CD4-positive, alpha-beta T cell treated with Interleukin-4 for 4 hours (primary cell): ENCODE results near the gene CNBP.
"Not testable (repeated sequence)": the region's sequence is repeated elsewhere in the genome, so short reads cannot be mapped to it uniquely, and the experiment has no call there.

ENCODE experiments used
- DNase-seq: peaks from one replicate; pipeline ENCODE4 v3.0.0-alpha.2; 2020

The CNBP gene

GRCh38 chr3:129183569-129184395, at the start of gene CNBP:
Gene CNBP (minus strand): TSS chr3:129183896. CDS start chr3:129171757, 12,139 bp downstream.
- peak; percentile 90 for DNase-seq

- DNase-seq = no peak
These were observed 47.8 kb upstream of the CNBP start for GRCh38 chr3:129231331-129232119.

GRCh38 chr3:129230311-129231019, 46.8 kb upstream of the CNBP start:
- DNase-seq = peak; percentile 53

- no peak for DNase-seq
These were observed 45.3 kb upstream of the CNBP start for GRCh38 chr3:129228891-129229585.

GRCh38 chr3:129226374-129226773, 42.7 kb upstream of the CNBP start:
- DNase-seq = peak; percentile 27

- DNase-seq = no peak
These were observed 41.3 kb upstream of the CNBP start for GRCh38 chr3:129224984-129225393.

- DNase-seq = not testable (repeated sequence)
These were observed 40.7 kb upstream of the CNBP start for GRCh38 chr3:129224387-129224786.

GRCh38 chr3:129218742-129219141, 35.0 kb upstream of the CNBP start:
- DNase-seq = no peak

GRCh38 chr3:129213238-129213637, 29.5 kb upstream of the CNBP start:
- no peak for DNase-seq

- no peak for DNase-seq
These were observed 28.1 kb upstream of the CNBP start for GRCh38 chr3:129211772-129212171.

GRCh38 chr3:129211345-129211744, 27.6 kb upstream of the CNBP start:
- DNase-seq = no peak

- no peak for DNase-seq
These were observed 23.8 kb upstream of the CNBP start for GRCh38 chr3:129207479-129207878.

- DNase-seq = no peak
These were observed 21.6 kb upstream of the CNBP start for GRCh38 chr3:129205109-129205832.

GRCh38 chr3:129204473-129204872, 20.8 kb upstream of the CNBP start:
- DNase-seq = no peak

GRCh38 chr3:129199366-129199765, 15.7 kb upstream of the CNBP start:
- no peak for DNase-seq

GRCh38 chr3:129197321-129197720, 13.6 kb upstream of the CNBP start:
- no peak for DNase-seq

GRCh38 chr3:129196601-129197000, 12.9 kb upstream of the CNBP start:
- no peak for DNase-seq

- no peak for DNase-seq
These were observed 12.1 kb upstream of the CNBP start for GRCh38 chr3:129195731-129196256.

GRCh38 chr3:129189793-129190192, 6.1 kb upstream of the CNBP start:
- not testable (repeated sequence) for DNase-seq

- DNase-seq = no peak
These were observed 4.2 kb upstream of the CNBP start for GRCh38 chr3:129187857-129188256.

- DNase-seq = no peak
These were observed 2.1 kb upstream of the CNBP start for GRCh38 chr3:129185783-129186182.
